Tibial nerve (tissue), 4 donors: ENCODE data around the gene FBXL16. TPM values are rescaled to one million over a fixed set of nuclear protein-coding genes. Genes with fewer than 3 reads are reported as not detected.
A peak's percentile ranks its signal among the peaks of the same experiment; 100 is the strongest.

Experiments used
- DNase-seq, 2 donors: peaks; one replicate each; pipeline ENCODE4 v3.0.0-alpha.2; 2019; ENCODE audit warnings: low spot score in 2 of 2
- H3K27ac ChIP-seq, 4 donors: fragments of 200-600 bp; sonication (generic) in 3 of 4; one replicate each; pipeline ENCODE4 v1.5.1; 2017 to 2019; ENCODE audit warnings: mild to moderate bottlenecking in 1 of 4
- H3K27me3 ChIP-seq, 2 donors: fragments of 200-600 bp; sonication (generic) in 1 of 2; one replicate each; pipeline versions ENCODE4 v1.5.1 to v1.6.0; 2017 to 2019
- H3K36me3 ChIP-seq, 3 donors: fragments of 200-600 bp; sonication (generic); one replicate each; pipeline ENCODE4 v1.5.1; 2018 to 2019
- H3K4me1 ChIP-seq, 4 donors: fragments of 200-600 bp; sonication (generic) in 3 of 4; one replicate each; pipeline ENCODE4 v1.5.1; 2017 to 2019
- H3K4me3 ChIP-seq, 4 donors: fragments of 200-600 bp; sonication (generic) in 3 of 4; one replicate each; pipeline ENCODE4 v1.5.1; 2017 to 2019; ENCODE audit warnings: mild to moderate bottlenecking in 1 of 4, moderate library complexity in 1 of 4
- H3K9me3 ChIP-seq, 4 donors: fragments of 200-600 bp; sonication (generic) in 3 of 4; one replicate each; pipeline ENCODE4 v1.5.1; 2017 to 2019
- CTCF ChIP-seq, 5 experiments: fragments of 200-600 bp in 3 of 5; fragments of 450-650 bp in 2 of 5; sonication (generic) in 3 of 5; IDR thresholded peaks; one replicate each; pipeline ENCODE4 v1.5.1; 2016 to 2019; ENCODE audit warnings: antibody characterized with exemption in 5 of 5, mild to moderate bottlenecking in 3 of 5, moderate library complexity in 2 of 5
- EP300 ChIP-seq, 2 donors: sonication (generic); formaldehyde crosslinking; IDR thresholded peaks; one replicate each; pipeline ENCODE4 v1.6.1; 2017; ENCODE audit warnings: antibody characterized with exemption in 2 of 2, mild to moderate bottlenecking in 1 of 2
- POLR2A ChIP-seq, 2 donors: fragments of 450-650 bp; IDR thresholded peaks; one replicate each; pipeline ENCODE4 v1.6.1; 2017; ENCODE audit warnings: antibody characterized with exemption in 2 of 2, mild to moderate bottlenecking in 2 of 2, moderate library complexity in 2 of 2
- WGBS, 2 donors: methylation state at CpG; one replicate each; pipeline ENCODE4 v1.1.5; 2018; 5-methylcytosine and 5-hydroxymethylcytosine counted together
- total RNA-seq, 4 donors: library from RNA; depleted of rRNA; stranded (reverse); fragments of >200 nt; gene quantifications; one replicate each; pipeline ENCODE4 v1.1.0, GENCODE V29; 2016

Gene FBXL16
- total RNA-seq, 4 donors from 2014 or later: 1.5 to 5.7 (median 3.5) TPM

GRCh38 chr16:671353-672131 is 34.1 kb downstream of the FBXL16 start:
- H3K27ac ChIP-seq: no peak overlapping the region
- 83 to 89% methylated on average over 26 to 38 of the region's 40 CpGs for WGBS, 2 donors
- no peak for DNase-seq
- H3K36me3 ChIP-seq: peaks cover 0 to 60% (median 4%) of the 10 kb centered on the region in 3 donors
- no peak overlapping the region for H3K4me3 ChIP-seq
- no peaks in the 10 kb centered on the region for H3K27me3 ChIP-seq
- TF ChIP-seq EP300 (IDR thresholded peaks at IDR 0.05) (no peak), POLR2A (IDR thresholded peaks at IDR 0.05) (no peak), CTCF (IDR thresholded peaks at IDR 0.05) (no peak)
- no peaks in the 10 kb centered on the region for H3K9me3 ChIP-seq
- H3K4me1 ChIP-seq: peaks cover 3 to 52% (median 22%) of the 10 kb centered on the region in 4 donors

- Histone ChIP-seq H3K4me3 (no peak overlapping the region), H3K9me3 (no peaks in the 10 kb centered on the region), H3K27ac (no peak overlapping the region), H3K27me3 (no peaks in the 10 kb centered on the region), H3K4me1 (peaks cover 3 to 45% (median 19%) of the 10 kb centered on the region in 4 donors), H3K36me3 (peaks cover 0 to 60% (median 4%) of the 10 kb centered on the region in 3 donors)
- 90 to 91% methylated on average over 29 to 49 of the region's 52 CpGs for WGBS, 2 donors
- TF ChIP-seq CTCF (IDR thresholded peaks at IDR 0.05): no peak
- TF ChIP-seq EP300 (IDR thresholded peaks at IDR 0.05): no peak
- no peak for TF ChIP-seq POLR2A (IDR thresholded peaks at IDR 0.05)
- no peak for DNase-seq
These were observed 34.9 kb downstream of the FBXL16 start for GRCh38 chr16:670485-671352.

- WGBS, 2 donors: 83% methylated on average over 11 to 13 of the region's 13 CpGs
- H3K4me3 ChIP-seq: no peak overlapping the region
- H3K9me3 ChIP-seq: no peaks in the 10 kb centered on the region
- TF ChIP-seq POLR2A (IDR thresholded peaks at IDR 0.05): no peak
- TF ChIP-seq EP300 (IDR thresholded peaks at IDR 0.05): no peak
- TF ChIP-seq CTCF (IDR thresholded peaks at IDR 0.05): no peak
- no peak for DNase-seq
- peaks cover 3 to 36% (median 14%) of the 10 kb centered on the region in 4 donors for H3K4me1 ChIP-seq
- no peak overlapping the region for H3K27ac ChIP-seq
- H3K27me3 ChIP-seq: no peaks in the 10 kb centered on the region
- peaks cover 0 to 57% (median 4%) of the 10 kb centered on the region in 3 donors for H3K36me3 ChIP-seq
These were observed 35.9 kb downstream of the FBXL16 start for GRCh38 chr16:669666-670065.

- TF ChIP-seq CTCF (IDR thresholded peaks at IDR 0.05): no peak
- no peak for TF ChIP-seq POLR2A (IDR thresholded peaks at IDR 0.05)
- no peak for TF ChIP-seq EP300 (IDR thresholded peaks at IDR 0.05)
- peak overlapping the region; percentile 86 to 97 (median 94) for H3K27ac ChIP-seq
- peak overlapping the region; percentile 91 to 99 (median 96) for H3K4me3 ChIP-seq
- H3K9me3 ChIP-seq: no peaks in the 10 kb centered on the region
- H3K27me3 ChIP-seq: no peaks in the 10 kb centered on the region
- DNase-seq: no peak
- WGBS, 2 donors: 1 to 40% methylated on average over 7 to 14 of the region's 50 CpGs
- peaks cover 3 to 29% (median 12%) of the 10 kb centered on the region in 4 donors for H3K4me1 ChIP-seq
- peaks cover 0 to 47% (median 4%) of the 10 kb centered on the region in 3 donors for H3K36me3 ChIP-seq
These were observed 37.0 kb downstream of the FBXL16 start for GRCh38 chr16:668519-669171.
